B cell (primary cell): ENCODE measurements around the gene CCR6. TPM values are rescaled to one million over a fixed set of nuclear protein-coding genes. Genes with fewer than 3 reads are reported as not detected.

ENCODE experiments used
- ATAC-seq: fragments of 200-7000 bp; cut with Tn5 transposase; one replicate; pipeline ENCODE4 v1.10.0; 2021; ENCODE audit warnings: low read depth, mild to moderate bottlenecking, moderate number of reproducible peaks, moderate library complexity
- CTCF ChIA-PET: fragments of 350-600 bp; sonication (Branson Sonifier 250); formaldehyde crosslinking; loops from one replicate; lab custom pipeline; 2021; ENCODE audit warnings: antibody characterized with exemption, inconsistent platforms; lab: Charles Lee
- POLR2A ChIA-PET: fragments of 350-600 bp; sonication (Branson Sonifier 250); formaldehyde crosslinking; loops from one replicate; lab custom pipeline; 2021; ENCODE audit warnings: antibody characterized with exemption; lab: Charles Lee
- DNase-seq: peaks from one replicate; pipeline ENCODE4 v3.0.0; 2013
- H2AFZ ChIP-seq: 2 replicates; pipeline ENCODE4 v1.6.1; 2012; ENCODE audit warnings: mild to moderate bottlenecking, low read depth, low read length; ENCODE audit not compliant: insufficient read depth, poor library complexity, severe bottlenecking
- H3K27ac ChIP-seq, 2 donors: 1 replicate in 1 of 2; 2 replicates in 1 of 2; pipeline ENCODE4 v1.5.1; 2012 to 2013; ENCODE audit warnings: low read length in 2 of 2, mild to moderate bottlenecking in 2 of 2, moderate library complexity in 1 of 2
- H3K27me3 ChIP-seq, 4 experiments: fragments of 200-600 bp in 1 of 4; sonication (generic) in 1 of 4; replicated peaks in 1 of 4; 1 replicate in 2 of 4; 2 replicates in 2 of 4; pipeline versions ENCODE4 v1.6.1 to v1.7.0; 2013 to 2016; ENCODE audit warnings: low read length in 3 of 4, mild to moderate bottlenecking in 2 of 4, mixed read lengths in 1 of 4, moderate library complexity in 1 of 4; ENCODE audit not compliant: insufficient read depth in 4 of 4, control insufficient read depth in 3 of 4; ENCODE audit errors: control extremely low read depth in 1 of 4
- H3K36me3 ChIP-seq, 2 experiments: replicated peaks in 1 of 2; 1 replicate in 1 of 2; 2 replicates in 1 of 2; pipeline versions ENCODE4 v1.6.1 to v1.7.1; 2013; ENCODE audit warnings: low read length in 1 of 2; ENCODE audit not compliant: insufficient read depth in 2 of 2, control insufficient read depth in 1 of 2; ENCODE audit errors: control extremely low read depth in 1 of 2, extremely low read depth in 1 of 2
- H3K4me1 ChIP-seq, 2 donors: fragments of 200-600 bp in 1 of 2; sonication (generic) in 1 of 2; 1 replicate in 1 of 2; 2 replicates in 1 of 2; pipeline versions ENCODE4 v1.5.1 to v1.6.1; 2013 to 2017; ENCODE audit warnings: low read length in 2 of 2; ENCODE audit not compliant: control insufficient read depth in 2 of 2, insufficient read depth in 2 of 2
- H3K4me2 ChIP-seq: replicated peaks from 2 replicates; pipeline ENCODE3; 2012; ENCODE audit warnings: mild to moderate bottlenecking, low read depth, low read length; ENCODE audit not compliant: poor library complexity, severe bottlenecking
- H3K4me3 ChIP-seq, 5 experiments: fragments of 200-600 bp in 1 of 5; sonication (generic) in 1 of 5; 1 replicate in 3 of 5; 2 replicates in 2 of 5; pipeline versions ENCODE4 v1.5.1 to v1.7.0; 2011 to 2016; ENCODE audit warnings: low read length in 4 of 5, mild to moderate bottlenecking in 4 of 5, low read depth in 2 of 5, control low read depth in 1 of 5, moderate library complexity in 1 of 5; ENCODE audit not compliant: insufficient read depth in 1 of 5; ENCODE audit errors: control extremely low read depth in 1 of 5, extremely low read depth in 1 of 5
- H3K79me2 ChIP-seq: fragments of 200-600 bp; sonication (generic); one replicate; pipeline ENCODE4 v1.6.0; 2016; ENCODE audit warnings: low read length; ENCODE audit not compliant: control insufficient read depth, insufficient read depth
- H3K9ac ChIP-seq: fragments of 200-600 bp; sonication (generic); 2 replicates; pipeline ENCODE4 v1.6.1; 2017; ENCODE audit warnings: mild to moderate bottlenecking, low read length, moderate library complexity
- H3K9me3 ChIP-seq, 3 donors: one replicate each; pipeline versions ENCODE4 v1.6.1 to v1.7.1; 2013; ENCODE audit warnings: low read length in 2 of 3; ENCODE audit not compliant: control insufficient read depth in 2 of 3, insufficient read depth in 1 of 3; ENCODE audit errors: control extremely low read depth in 1 of 3
- H4K20me1 ChIP-seq: 2 replicates; pipeline ENCODE4 v1.6.0; 2012; ENCODE audit warnings: mild to moderate bottlenecking, low read length; ENCODE audit not compliant: insufficient read depth, control insufficient read depth, poor library complexity, severe bottlenecking
- H3K27ac Mint-ChIP-seq: one replicate; pipeline ENCODE4 v1.8.0; 2021; ENCODE audit warnings: mixed read lengths
- H3K27me3 Mint-ChIP-seq: one replicate; pipeline ENCODE4 v1.8.0; 2021; ENCODE audit warnings: mixed read lengths
- H3K4me1 Mint-ChIP-seq: one replicate; pipeline ENCODE4 v1.8.0; 2021; ENCODE audit warnings: mixed read lengths
- H3K4me3 Mint-ChIP-seq: one replicate; pipeline ENCODE4 v1.8.0; 2021; ENCODE audit warnings: mixed read lengths
- H3K9me3 Mint-ChIP-seq: one replicate; pipeline ENCODE4 v1.8.0; 2022; ENCODE audit warnings: mixed read lengths; ENCODE audit not compliant: insufficient read depth
- EZH2 ChIP-seq: IDR thresholded peaks from 2 replicates; pipeline ENCODE4 v1.6.1; 2012; ENCODE audit warnings: borderline replicate concordance, low read depth, mild to moderate bottlenecking, moderate library complexity, low read length; ENCODE audit not compliant: insufficient read depth, poor library complexity, severe bottlenecking
- WGBS: methylation state at CpG from one replicate; pipeline ENCODE4 v1.1.5; 2013; ENCODE audit warnings: missing lambda C conversion rate; ENCODE audit not compliant: insufficient coverage; 5-methylcytosine and 5-hydroxymethylcytosine counted together
- intact Hi-C: fragments of 100-400 bp; cut with micrococcal nuclease; formaldehyde crosslinking; loops from one replicate; pipeline ENCODE4 v1.10.0; 2022
- polyA plus RNA-seq: library from polyadenylated mRNA; depleted of rRNA; stranded (reverse); fragments of >200 nt; gene quantifications from 2 replicates; pipeline ENCODE4 v1.2.3, GENCODE V29; 2012
- total RNA-seq, 2 donors: library from RNA; stranded (reverse); fragments of 120-200 nt in 1 of 2; gene quantifications; 1 replicate in 1 of 2; 2 replicates in 1 of 2; pipeline versions ENCODE4 v1.2.3 to v1.2.4, GENCODE V29; 2013 to 2022
- TF ChIP-seq, protein P1 (sequence below): fragments of 200-600 bp; IDR thresholded peaks from one replicate; pipeline ENCODE4 v1.8.0; 2022; ENCODE audit warnings: antibody characterized with exemption, mild to moderate bottlenecking

CCR6 gene
- total and polyA plus RNA-seq, 2 donors (not counting 1 experiment from before 2014, with no cell fraction given), result 18.2 to 30.9 TPM

DNA sequence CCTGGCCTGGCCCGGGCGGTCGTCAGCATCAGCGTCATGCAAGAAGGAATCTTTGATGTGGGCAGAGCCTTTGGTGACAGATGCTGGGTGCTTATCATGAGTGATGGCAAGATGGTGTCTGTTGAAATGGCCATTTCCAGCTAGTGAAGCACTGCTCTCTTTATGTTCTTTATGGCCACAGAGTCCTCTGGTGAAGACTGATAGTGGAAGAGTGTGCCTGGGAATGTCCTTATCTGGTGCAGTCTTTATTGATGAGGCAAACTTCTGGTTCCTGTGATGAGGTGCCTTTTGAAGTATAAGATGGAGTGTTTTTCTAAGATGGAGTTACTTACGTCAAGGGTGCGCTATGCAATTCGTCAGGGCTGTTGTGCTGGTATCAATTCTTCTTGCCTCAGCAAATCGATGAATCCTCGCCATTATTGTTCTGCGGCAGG is 22.6 kb upstream of the CCR6 start:
- Histone ChIP-seq H3K4me1 (peaks cover 97 to 100% of the 10 kb centered on the region in 2 donors), H3K9ac (no peak overlapping the region), H3K4me3 (no peak overlapping the region), H3K36me3 (no peaks in the 10 kb centered on the region), H2AFZ (no peak overlapping the region), H3K4me2 (no peak overlapping the region), H3K9me3 (peaks cover 0 to 3% (median 0%) of the 10 kb centered on the region in 3 donors), H3K27me3 (no peaks in the 10 kb centered on the region), H3K79me2 (peaks cover 41% of the 10 kb centered on the region), H3K27ac (peak overlapping the region in 1 of 2 donors; percentile 82), H4K20me1 (no peaks in the 10 kb centered on the region)
- H3K27me3 Mint-ChIP-seq, result no peaks in the 10 kb centered on the region
- peaks cover 92% of the 10 kb centered on the region for H3K4me1 Mint-ChIP-seq
- ChIA-PET POLR2A (interaction anchor here (14.1 kb wide), 1 partner anchor 19 kb away, joined by 432 read pairs; the partner anchor contains the start of gene CCR6), CTCF (interaction anchor here (2.1 kb wide), 1 partner anchor 14 kb away, joined by 7 read pairs; no protein-coding TSS in a partner anchor)
- ATAC-seq (no peak), DNase-seq (no peak)
- peak overlapping the region; percentile 84 for H3K27ac Mint-ChIP-seq
- H3K4me3 Mint-ChIP-seq, result no peak overlapping the region
- intact Hi-C loops, result no loop called here
- TF ChIP-seq, protein P1, sequence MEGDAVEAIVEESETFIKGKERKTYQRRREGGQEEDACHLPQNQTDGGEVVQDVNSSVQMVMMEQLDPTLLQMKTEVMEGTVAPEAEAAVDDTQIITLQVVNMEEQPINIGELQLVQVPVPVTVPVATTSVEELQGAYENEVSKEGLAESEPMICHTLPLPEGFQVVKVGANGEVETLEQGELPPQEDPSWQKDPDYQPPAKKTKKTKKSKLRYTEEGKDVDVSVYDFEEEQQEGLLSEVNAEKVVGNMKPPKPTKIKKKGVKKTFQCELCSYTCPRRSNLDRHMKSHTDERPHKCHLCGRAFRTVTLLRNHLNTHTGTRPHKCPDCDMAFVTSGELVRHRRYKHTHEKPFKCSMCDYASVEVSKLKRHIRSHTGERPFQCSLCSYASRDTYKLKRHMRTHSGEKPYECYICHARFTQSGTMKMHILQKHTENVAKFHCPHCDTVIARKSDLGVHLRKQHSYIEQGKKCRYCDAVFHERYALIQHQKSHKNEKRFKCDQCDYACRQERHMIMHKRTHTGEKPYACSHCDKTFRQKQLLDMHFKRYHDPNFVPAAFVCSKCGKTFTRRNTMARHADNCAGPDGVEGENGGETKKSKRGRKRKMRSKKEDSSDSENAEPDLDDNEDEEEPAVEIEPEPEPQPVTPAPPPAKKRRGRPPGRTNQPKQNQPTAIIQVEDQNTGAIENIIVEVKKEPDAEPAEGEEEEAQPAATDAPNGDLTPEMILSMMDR, result no peak
- no peak for TF ChIP-seq EZH2
- WGBS, result 82% methylated on average over 7 of the region's 10 CpGs
- no peaks in the 10 kb centered on the region for H3K9me3 Mint-ChIP-seq

DNA sequence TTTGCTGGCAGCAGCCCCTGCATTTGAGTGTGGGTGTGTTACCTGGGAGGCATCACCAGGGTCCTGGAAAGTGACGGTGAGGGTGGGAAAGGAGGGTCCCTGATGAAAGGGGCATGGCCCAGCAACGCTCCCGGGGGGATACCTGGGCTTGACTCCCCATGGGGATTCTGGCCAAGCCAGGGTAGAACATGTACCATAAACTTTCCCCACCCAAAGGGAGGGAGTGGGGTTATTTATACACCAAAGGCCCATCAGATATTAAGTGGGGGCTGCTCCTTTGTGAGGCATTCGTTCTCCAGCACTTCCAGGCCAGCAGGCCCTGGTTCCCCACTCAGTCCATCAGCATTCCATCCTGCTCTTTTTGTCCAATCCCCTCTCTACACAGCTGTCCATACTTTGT is 20.6 kb upstream of the CCR6 start:
- intact Hi-C loops, result no loop called here
- H3K4me3 Mint-ChIP-seq, result peak overlapping the region; percentile 85
- H3K36me3 ChIP-seq, result no peaks in the 10 kb centered on the region
- H3K27ac ChIP-seq, result peak overlapping the region; percentile 83 to 92
- TF ChIP-seq EZH2, result no peak
- TF ChIP-seq, protein P1, result no peak
- ATAC-seq (no peak), DNase-seq (no peak)
- H3K79me2 ChIP-seq, result peaks cover 56% of the 10 kb centered on the region
- H3K9me3 Mint-ChIP-seq, result no peaks in the 10 kb centered on the region
- ChIA-PET POLR2A (interaction anchor here (0.5 to 2.1 kb wide), 4 partner anchors 9 to 249 kb away, joined by 3 to 17 read pairs (median 9); no protein-coding TSS in a partner anchor), CTCF (interaction anchor here (0.8 to 2.1 kb wide), 4 partner anchors 9 to 28 kb away, joined by 3 to 7 read pairs (median 4); no protein-coding TSS in a partner anchor)
- H3K27me3 ChIP-seq, result no peaks in the 10 kb centered on the region
- H3K9ac ChIP-seq, result no peak overlapping the region
- peak overlapping the region in 1 of 5 experiments; percentile 2 for H3K4me3 ChIP-seq
- peaks cover 0 to 4% (median 3%) of the 10 kb centered on the region in 3 donors for H3K9me3 ChIP-seq
- WGBS, result no CpG with 5 or more reads among the region's 4 CpGs
- peaks cover 96 to 99% of the 10 kb centered on the region in 2 donors for H3K4me1 ChIP-seq
- peak overlapping the region; percentile 60 for H3K4me2 ChIP-seq
- H3K27me3 Mint-ChIP-seq, result no peaks in the 10 kb centered on the region
- no peak overlapping the region for H2AFZ ChIP-seq
- H3K27ac Mint-ChIP-seq, result peak overlapping the region; percentile 95
- peaks cover 94% of the 10 kb centered on the region for H3K4me1 Mint-ChIP-seq
- H4K20me1 ChIP-seq, result no peaks in the 10 kb centered on the region
